ENCODE measurements around the gene ALCAM.

The ALCAM gene

DNA sequence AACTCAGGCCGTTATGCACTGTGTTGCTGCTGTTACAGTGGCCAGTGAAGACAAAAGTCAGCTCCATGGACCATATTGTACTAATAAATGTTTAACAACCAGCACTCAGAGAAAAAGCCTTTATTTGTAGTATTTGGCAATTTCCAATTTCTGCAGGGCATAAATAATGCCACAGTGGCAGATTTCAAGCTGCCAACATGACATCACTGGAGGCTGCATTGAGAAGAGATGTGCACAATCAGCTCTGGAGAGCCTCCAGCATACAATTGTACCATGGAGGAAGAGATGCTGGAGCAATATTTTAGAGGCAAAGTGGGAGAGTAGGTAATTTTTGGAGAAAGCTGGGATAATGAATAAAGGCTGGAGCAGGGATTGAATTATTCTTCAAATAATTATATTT, 9.7 kb upstream of the ALCAM start:
- Histone ChIP-seq H3K9me3 (replicated peaks; ENCODE audit: insufficient read depth, low read length) (no peaks in the 10 kb centered on the region), H3K27me3 (replicated peaks; ENCODE audit: insufficient read depth, low read length) (no peaks in the 10 kb centered on the region), H3K9me2 (replicated peaks; ENCODE audit: insufficient read depth, low read length) (no peaks in the 10 kb centered on the region), H3F3A (ENCODE audit: insufficient read depth, low read length) (no peaks in the 10 kb centered on the region), H3K27ac (ENCODE audit: low read length) (no peak overlapping the region), H3K36me3 (replicated peaks; ENCODE audit: insufficient read depth, low read length) (no peaks in the 10 kb centered on the region), H3K4me2 (ENCODE audit: low read depth, low read length) (no peak overlapping the region), H2AFZ (ENCODE audit: low read length) (no peak overlapping the region), H3K9ac (ENCODE audit: low read length) (no peak overlapping the region), H3K79me2 (ENCODE audit: low read length) (no peaks in the 10 kb centered on the region), H3K4me3 (ENCODE audit: low read length) (no peak overlapping the region), H4K20me1 (ENCODE audit: insufficient read depth, low read length) (no peaks in the 10 kb centered on the region), H3K4me1 (ENCODE audit: low read length) (no peaks in the 10 kb centered on the region)
- DNase-seq = no peak
- TF ChIP-seq EZH2phosphoT487 (IDR thresholded peaks at IDR 0.05; ENCODE audit: low read length) = no peak
- TF ChIP-seq, protein P1, sequence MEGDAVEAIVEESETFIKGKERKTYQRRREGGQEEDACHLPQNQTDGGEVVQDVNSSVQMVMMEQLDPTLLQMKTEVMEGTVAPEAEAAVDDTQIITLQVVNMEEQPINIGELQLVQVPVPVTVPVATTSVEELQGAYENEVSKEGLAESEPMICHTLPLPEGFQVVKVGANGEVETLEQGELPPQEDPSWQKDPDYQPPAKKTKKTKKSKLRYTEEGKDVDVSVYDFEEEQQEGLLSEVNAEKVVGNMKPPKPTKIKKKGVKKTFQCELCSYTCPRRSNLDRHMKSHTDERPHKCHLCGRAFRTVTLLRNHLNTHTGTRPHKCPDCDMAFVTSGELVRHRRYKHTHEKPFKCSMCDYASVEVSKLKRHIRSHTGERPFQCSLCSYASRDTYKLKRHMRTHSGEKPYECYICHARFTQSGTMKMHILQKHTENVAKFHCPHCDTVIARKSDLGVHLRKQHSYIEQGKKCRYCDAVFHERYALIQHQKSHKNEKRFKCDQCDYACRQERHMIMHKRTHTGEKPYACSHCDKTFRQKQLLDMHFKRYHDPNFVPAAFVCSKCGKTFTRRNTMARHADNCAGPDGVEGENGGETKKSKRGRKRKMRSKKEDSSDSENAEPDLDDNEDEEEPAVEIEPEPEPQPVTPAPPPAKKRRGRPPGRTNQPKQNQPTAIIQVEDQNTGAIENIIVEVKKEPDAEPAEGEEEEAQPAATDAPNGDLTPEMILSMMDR (IDR thresholded peaks at IDR 0.05; ENCODE audit: low read length) = no peak
- no peak for TF ChIP-seq EZH2 (optimal IDR thresholded peaks at IDR 0.05; ENCODE audit: low read depth, low read length)

DNA sequence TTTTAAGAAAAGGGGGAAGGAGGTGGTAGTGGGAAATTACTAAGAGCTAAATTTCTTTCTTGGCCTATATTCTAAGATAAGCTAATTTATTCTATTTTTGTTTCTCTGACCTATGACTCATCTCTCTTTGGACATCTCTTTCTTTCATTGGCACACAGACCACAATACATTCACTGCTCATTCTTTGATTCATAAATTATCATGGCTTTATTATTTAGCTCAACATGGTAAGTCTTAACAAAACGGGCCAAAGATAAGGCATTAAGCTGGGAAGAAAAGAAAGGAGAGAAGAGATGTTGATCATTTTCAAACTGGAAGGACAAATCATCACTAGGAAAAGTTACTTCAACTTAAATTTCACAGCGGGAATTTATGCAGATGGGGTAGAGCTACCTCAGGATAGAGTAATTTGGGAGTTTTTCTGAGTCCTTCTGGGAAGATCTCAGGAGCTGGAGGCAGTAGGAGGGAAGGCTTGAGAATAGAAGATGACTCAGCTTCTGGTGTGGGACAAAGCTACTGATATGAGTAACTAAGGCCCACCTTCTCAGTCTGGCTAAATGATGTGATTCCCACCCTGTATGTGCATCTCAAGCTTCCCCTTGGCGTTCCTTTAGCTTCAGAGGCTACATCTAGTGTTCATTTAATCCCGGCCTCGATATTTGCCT, 7.5 kb upstream of the ALCAM start:
- no peaks in the 10 kb centered on the region for H3K9me2 ChIP-seq (replicated peaks; ENCODE audit: insufficient read depth, low read length)
- H2AFZ ChIP-seq (ENCODE audit: low read length) = no peak overlapping the region
- no peak for DNase-seq
- H3K79me2 ChIP-seq (ENCODE audit: low read length) = no peaks in the 10 kb centered on the region
- H3K4me3 ChIP-seq (ENCODE audit: low read length) = no peak overlapping the region
- H3K4me2 ChIP-seq (ENCODE audit: low read depth, low read length) = no peak overlapping the region
- no peak overlapping the region for H3K9ac ChIP-seq (ENCODE audit: low read length)
- H3K36me3 ChIP-seq (replicated peaks; ENCODE audit: insufficient read depth, low read length) = no peaks in the 10 kb centered on the region
- no peaks in the 10 kb centered on the region for H3K27me3 ChIP-seq (replicated peaks; ENCODE audit: insufficient read depth, low read length)
- no peaks in the 10 kb centered on the region for H3K4me1 ChIP-seq (ENCODE audit: low read length)
- TF ChIP-seq EZH2phosphoT487 (IDR thresholded peaks at IDR 0.05; ENCODE audit: low read length) = no peak
- TF ChIP-seq, protein P1 (IDR thresholded peaks at IDR 0.05; ENCODE audit: low read length) = no peak
- no peak for TF ChIP-seq EZH2 (optimal IDR thresholded peaks at IDR 0.05; ENCODE audit: low read depth, low read length)
- H3K9me3 ChIP-seq (replicated peaks; ENCODE audit: insufficient read depth, low read length) = no peaks in the 10 kb centered on the region
- no peaks in the 10 kb centered on the region for H3F3A ChIP-seq (ENCODE audit: insufficient read depth, low read length)
- H4K20me1 ChIP-seq (ENCODE audit: insufficient read depth, low read length) = no peaks in the 10 kb centered on the region
- H3K27ac ChIP-seq (ENCODE audit: low read length) = no peak overlapping the region

DNA sequence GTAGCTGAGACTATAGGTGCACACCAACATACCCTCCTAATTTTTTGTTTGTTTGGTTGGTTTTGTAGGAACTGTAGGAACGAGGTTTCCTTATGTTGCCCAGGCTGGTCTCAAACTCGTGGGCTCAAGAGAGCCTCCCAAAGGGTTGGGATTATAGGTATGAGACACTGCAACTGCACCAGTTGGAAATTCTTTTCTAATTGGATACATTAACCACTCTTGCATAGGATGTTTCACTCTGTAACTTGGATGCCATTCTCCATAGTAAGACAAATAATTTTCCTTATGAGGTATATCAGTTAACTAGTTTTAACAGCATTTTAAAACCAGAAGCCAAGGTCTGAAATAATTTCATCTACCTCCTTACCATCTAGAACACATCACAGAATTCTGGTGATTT, 6.7 kb upstream of the ALCAM start:
- Histone ChIP-seq H3K4me2 (ENCODE audit: low read depth, low read length) (no peak overlapping the region), H3K9me3 (replicated peaks; ENCODE audit: insufficient read depth, low read length) (no peaks in the 10 kb centered on the region), H3K9ac (ENCODE audit: low read length) (no peak overlapping the region), H3K4me1 (ENCODE audit: low read length) (no peaks in the 10 kb centered on the region), H3K79me2 (ENCODE audit: low read length) (no peaks in the 10 kb centered on the region), H3K27ac (ENCODE audit: low read length) (no peak overlapping the region), H3F3A (ENCODE audit: insufficient read depth, low read length) (no peaks in the 10 kb centered on the region), H3K36me3 (replicated peaks; ENCODE audit: insufficient read depth, low read length) (no peaks in the 10 kb centered on the region), H3K9me2 (replicated peaks; ENCODE audit: insufficient read depth, low read length) (no peaks in the 10 kb centered on the region), H3K4me3 (ENCODE audit: low read length) (no peak overlapping the region), H2AFZ (ENCODE audit: low read length) (no peak overlapping the region), H3K27me3 (replicated peaks; ENCODE audit: insufficient read depth, low read length) (no peaks in the 10 kb centered on the region), H4K20me1 (ENCODE audit: insufficient read depth, low read length) (no peaks in the 10 kb centered on the region)
- no peak for TF ChIP-seq EZH2phosphoT487 (IDR thresholded peaks at IDR 0.05; ENCODE audit: low read length)
- TF ChIP-seq, protein P1 (IDR thresholded peaks at IDR 0.05; ENCODE audit: low read length) = no peak
- no peak for TF ChIP-seq EZH2 (optimal IDR thresholded peaks at IDR 0.05; ENCODE audit: low read depth, low read length)
- no peak for DNase-seq
